Activated naive CD8-positive, alpha-beta T cell treated with anti-CD3 and anti-CD28 coated beads for 36 hours (primary cell): ENCODE data around the gene GPC6. TPM values are rescaled to one million over a fixed set of nuclear protein-coding genes. Genes with fewer than 3 reads are reported as not detected.

Source experiments
- DNase-seq: peaks from one replicate; pipeline ENCODE4 v3.0.0; 2021
- H3K27ac Mint-ChIP-seq: one replicate; pipeline ENCODE4 v1.8.0; 2022; ENCODE audit warnings: mild to moderate bottlenecking, moderate library complexity, mixed read lengths
- H3K27me3 Mint-ChIP-seq: one replicate; pipeline ENCODE4 v1.8.0; 2022; ENCODE audit warnings: mild to moderate bottlenecking, mixed read lengths
- H3K36me3 Mint-ChIP-seq: one replicate; pipeline ENCODE4 v1.8.0; 2021; ENCODE audit warnings: mild to moderate bottlenecking, mixed read lengths
- H3K4me1 Mint-ChIP-seq: one replicate; pipeline ENCODE4 v1.8.0; 2021; ENCODE audit warnings: mixed read lengths
- H3K4me3 Mint-ChIP-seq: one replicate; pipeline ENCODE4 v1.8.0; 2022; ENCODE audit warnings: mild to moderate bottlenecking, moderate library complexity, mixed read lengths
- H3K9me3 Mint-ChIP-seq: one replicate; pipeline ENCODE4 v1.8.0; 2022; ENCODE audit warnings: mixed read lengths
- total RNA-seq, 2 experiments: library from RNA; stranded (reverse); gene quantifications; one replicate each; pipeline ENCODE4 v1.2.3, GENCODE V29; 2021

Gene GPC6
- total RNA-seq, 2 experiments from 2014 or later: not detected

DNA sequence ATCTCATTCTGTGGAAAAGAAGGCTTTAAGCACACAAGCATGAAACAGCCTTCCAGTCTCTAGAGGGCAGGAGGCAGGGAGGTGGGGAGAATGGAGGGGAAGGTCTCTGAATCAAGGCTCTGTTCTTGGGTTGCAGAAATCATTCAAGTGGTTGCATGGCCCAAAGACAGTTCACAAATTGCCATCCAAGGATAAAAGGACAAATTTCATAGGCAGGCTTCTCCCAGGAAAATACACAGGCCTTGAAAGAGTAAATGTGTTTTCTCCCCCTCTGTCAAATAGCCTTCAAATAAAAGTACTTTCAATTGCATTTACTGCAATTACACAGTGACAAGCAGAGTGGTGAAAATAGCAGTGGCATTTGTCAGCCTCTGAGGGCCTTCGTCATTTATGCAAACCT, 802.0 kb downstream of the GPC6 start:
- Mint-ChIP-seq H3K9me3 (no peaks in the 10 kb centered on the region), H3K27ac (no peak overlapping the region), H3K36me3 (no peaks in the 10 kb centered on the region), H3K4me3 (no peak overlapping the region), H3K27me3 (peaks cover 4% of the 10 kb centered on the region), H3K4me1 (no peaks in the 10 kb centered on the region)
- no peak for DNase-seq

DNA sequence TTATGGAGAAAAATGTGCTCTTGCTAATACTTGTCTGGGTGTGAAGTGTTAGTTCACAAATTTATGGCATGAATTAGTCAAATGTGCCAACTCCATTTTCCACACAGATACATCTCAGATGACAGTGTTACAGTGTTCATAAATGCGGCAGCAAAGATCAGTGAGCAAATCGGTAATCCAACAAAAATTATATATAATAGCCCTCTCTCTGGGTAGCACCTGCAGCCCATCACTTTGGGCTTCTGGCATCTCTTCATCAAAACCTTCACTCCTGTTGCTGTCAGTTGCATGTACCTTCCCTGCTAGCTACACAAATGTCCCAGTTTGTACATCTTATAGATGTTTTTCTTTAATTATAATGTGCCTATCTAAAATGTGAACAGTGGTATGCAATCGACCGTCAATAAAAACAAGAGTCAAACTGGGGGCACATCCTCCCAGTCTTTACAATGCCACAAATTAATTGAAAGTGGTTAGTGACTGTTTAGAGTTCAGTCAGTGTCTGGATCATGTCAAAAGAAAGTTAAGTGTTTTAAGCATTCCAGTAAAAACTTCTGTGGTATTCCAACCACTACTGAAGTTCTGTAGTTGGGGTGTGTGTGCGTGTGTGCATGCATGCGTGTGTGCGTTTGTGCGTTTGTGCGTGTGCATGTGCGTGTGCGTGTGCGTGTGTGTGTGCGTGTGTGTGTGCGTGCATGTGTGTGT, 804.0 kb downstream of the GPC6 start:
- Mint-ChIP-seq H3K27ac (no peak overlapping the region), H3K36me3 (no peaks in the 10 kb centered on the region), H3K9me3 (no peaks in the 10 kb centered on the region), H3K4me1 (no peaks in the 10 kb centered on the region), H3K27me3 (peaks cover 3% of the 10 kb centered on the region), H3K4me3 (no peak overlapping the region)
- no peak for DNase-seq

DNA sequence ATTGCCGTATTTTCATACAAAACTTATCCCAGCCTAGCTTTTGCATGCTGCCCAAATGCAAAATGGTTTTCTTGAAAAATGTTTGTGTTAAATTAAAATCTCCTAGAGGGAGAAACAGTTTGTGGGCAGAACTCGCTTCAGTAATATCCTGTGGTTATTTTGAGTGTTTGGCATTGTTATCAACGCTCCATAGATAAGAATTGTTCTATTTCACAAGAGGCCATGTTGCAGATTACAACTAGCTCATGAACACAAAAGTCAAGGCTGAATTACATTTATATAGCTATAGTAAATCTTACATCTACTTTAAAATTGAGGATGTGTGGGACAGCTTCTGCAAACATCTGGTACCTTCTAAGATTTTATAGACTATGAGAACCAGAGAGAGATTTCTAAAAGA, 805.0 kb downstream of the GPC6 start:
- Mint-ChIP-seq H3K27me3 (peaks cover 6% of the 10 kb centered on the region), H3K4me1 (no peaks in the 10 kb centered on the region), H3K9me3 (no peaks in the 10 kb centered on the region), H3K36me3 (no peaks in the 10 kb centered on the region), H3K4me3 (no peak overlapping the region), H3K27ac (no peak overlapping the region)
- DNase-seq: no peak

DNA sequence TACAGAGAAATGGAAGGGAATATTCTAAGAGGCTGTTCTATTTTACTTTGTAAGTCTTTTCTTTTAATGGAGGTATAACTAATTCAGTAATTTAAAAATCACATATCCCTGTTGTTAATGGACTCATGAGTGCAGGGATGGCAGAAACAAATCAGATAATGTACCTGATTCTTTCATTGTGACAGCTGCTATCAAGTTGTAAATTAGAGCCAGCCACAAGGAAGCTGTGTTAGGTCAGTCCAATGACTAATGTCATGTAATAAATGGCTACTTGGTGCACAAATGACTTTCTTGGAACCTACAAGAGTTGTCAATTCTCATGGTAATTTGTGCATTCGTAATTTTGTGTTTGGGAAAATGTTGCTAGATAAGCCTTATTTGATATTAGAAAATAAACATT, 806.5 kb downstream of the GPC6 start:
- Mint-ChIP-seq H3K27ac (no peak overlapping the region), H3K36me3 (no peaks in the 10 kb centered on the region), H3K9me3 (no peaks in the 10 kb centered on the region), H3K27me3 (peaks cover 6% of the 10 kb centered on the region), H3K4me3 (no peak overlapping the region), H3K4me1 (no peaks in the 10 kb centered on the region)
- no peak for DNase-seq

DNA sequence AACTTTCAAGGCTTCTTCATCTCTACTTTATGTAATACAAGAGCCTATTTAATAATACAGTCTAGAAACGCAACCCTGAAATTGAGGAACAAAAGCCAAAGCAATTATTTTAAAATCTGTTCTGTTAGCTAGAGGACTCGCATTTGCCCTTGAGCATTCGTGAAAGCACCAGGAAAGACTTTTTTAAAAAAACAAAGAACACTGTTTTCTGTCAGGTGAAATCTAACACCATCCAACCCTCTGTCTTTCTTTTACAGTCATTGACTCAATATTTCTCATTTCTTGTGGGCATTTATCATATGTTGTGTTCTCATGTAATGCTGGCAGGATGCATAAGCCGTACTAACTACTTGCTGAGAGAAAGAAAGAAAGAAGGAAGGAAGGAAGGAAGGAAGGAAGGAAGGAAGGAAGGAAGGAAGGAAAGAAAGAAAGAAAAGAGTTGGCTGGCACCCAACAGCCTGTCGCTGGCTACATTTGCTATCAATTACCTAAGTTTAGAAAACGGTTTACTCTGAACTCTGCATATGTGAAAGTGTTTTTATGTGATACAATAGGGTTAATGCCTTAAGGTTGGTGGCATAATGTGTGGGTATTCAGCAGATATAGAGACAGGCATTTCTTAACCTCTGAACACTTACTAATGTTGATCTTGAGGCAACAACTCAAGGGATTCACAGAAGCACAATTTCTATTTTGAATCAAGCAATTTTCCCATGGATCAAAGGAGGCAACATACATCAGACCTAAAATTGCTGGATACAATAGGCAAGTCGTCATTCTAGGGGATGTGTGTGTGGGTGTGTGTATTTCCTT, 807.4 kb downstream of the GPC6 start:
- Mint-ChIP-seq H3K27ac (no peak overlapping the region), H3K36me3 (no peaks in the 10 kb centered on the region)

DNA sequence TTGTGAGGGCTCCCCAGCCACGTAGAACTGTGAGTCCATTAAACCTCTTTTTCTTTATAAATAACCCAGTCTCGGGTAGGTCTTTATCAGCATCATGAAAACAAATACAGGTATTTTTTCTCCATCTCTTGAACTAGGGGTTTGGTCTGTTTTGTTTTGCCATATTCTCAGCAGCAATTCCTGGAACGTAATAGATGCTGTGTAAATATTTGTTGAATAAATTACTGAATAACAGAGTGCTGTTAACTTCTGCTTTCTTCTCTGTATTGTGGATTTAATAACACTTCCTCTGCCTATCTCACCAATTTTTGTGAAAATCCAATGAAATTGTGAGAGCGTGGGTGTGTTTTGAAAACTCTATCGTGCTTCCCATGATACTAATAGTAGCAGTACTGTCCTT, 823.4 kb downstream of the GPC6 start:
- Mint-ChIP-seq H3K36me3 (no peaks in the 10 kb centered on the region), H3K9me3 (no peaks in the 10 kb centered on the region), H3K4me3 (no peak overlapping the region), H3K4me1 (no peaks in the 10 kb centered on the region), H3K27me3 (peaks cover 4% of the 10 kb centered on the region), H3K27ac (no peak overlapping the region)
- no peak for DNase-seq

More for the DNA sequence above, 807.4 kb downstream of the GPC6 start:
- peaks cover 10% of the 10 kb centered on the region for H3K27me3 Mint-ChIP-seq
- DNase-seq: no peak
- no peaks in the 10 kb centered on the region for H3K4me1 Mint-ChIP-seq
- no peak overlapping the region for H3K4me3 Mint-ChIP-seq
- H3K9me3 Mint-ChIP-seq: no peaks in the 10 kb centered on the region

DNA sequence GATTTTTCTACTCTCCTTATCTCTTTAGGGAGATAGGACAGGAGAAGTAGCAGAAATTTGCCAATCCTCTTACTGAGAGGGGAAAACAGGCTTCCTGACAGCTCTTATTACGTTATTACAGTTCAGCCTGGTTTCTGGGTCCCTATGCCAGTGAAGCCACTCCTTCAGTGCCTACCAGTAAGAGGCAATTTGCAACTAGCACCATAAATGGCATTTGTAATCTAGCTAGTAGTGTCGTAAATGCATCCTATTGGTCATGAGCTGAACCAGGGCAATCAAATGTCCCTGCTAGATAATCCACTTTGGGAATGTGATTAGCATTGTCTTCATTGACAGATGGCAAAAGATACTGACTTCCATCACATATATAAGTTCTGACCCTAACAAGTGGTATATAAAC, 824.1 kb downstream of the GPC6 start:
- H3K27me3 Mint-ChIP-seq: peaks cover 4% of the 10 kb centered on the region

DNA sequence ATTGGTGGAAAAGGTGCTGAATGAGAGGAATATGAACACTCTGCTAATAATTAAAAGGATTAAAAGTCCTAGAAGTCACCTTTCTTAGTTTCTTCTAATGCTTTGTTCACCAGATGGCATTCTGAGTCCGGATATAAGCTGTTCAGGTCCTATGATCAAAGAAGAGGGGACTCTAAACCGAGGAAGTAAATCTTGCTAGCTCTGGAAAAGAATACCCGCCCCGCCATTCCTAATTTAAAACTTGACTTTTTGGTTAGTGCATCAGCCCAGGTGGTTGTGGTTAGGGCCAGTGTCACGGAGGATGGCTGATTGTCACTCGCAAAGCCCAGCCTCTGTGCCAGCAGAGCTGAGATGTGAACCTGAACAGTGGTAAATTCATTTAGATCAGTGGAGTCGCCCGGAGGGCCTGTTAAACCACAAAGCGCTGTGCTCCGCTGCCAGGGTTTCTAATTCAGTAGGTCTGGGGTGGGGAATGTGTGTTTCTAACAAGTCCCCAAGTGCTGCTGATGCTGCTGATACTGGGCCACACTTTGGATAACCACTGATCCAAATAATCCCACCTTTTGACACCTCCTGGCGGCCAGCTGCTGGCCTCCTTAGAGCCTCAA, 827.5 kb downstream of the GPC6 start:
- no peak for DNase-seq
- Mint-ChIP-seq H3K27me3 (peaks cover 4% of the 10 kb centered on the region), H3K4me1 (no peaks in the 10 kb centered on the region), H3K27ac (no peak overlapping the region), H3K36me3 (no peaks in the 10 kb centered on the region), H3K9me3 (no peaks in the 10 kb centered on the region), H3K4me3 (no peak overlapping the region)

More for the DNA sequence above, 824.1 kb downstream of the GPC6 start:
- Mint-ChIP-seq H3K27ac (no peak overlapping the region), H3K9me3 (no peaks in the 10 kb centered on the region), H3K36me3 (no peaks in the 10 kb centered on the region), H3K4me1 (no peaks in the 10 kb centered on the region), H3K4me3 (no peak overlapping the region)
- DNase-seq: no peak

DNA sequence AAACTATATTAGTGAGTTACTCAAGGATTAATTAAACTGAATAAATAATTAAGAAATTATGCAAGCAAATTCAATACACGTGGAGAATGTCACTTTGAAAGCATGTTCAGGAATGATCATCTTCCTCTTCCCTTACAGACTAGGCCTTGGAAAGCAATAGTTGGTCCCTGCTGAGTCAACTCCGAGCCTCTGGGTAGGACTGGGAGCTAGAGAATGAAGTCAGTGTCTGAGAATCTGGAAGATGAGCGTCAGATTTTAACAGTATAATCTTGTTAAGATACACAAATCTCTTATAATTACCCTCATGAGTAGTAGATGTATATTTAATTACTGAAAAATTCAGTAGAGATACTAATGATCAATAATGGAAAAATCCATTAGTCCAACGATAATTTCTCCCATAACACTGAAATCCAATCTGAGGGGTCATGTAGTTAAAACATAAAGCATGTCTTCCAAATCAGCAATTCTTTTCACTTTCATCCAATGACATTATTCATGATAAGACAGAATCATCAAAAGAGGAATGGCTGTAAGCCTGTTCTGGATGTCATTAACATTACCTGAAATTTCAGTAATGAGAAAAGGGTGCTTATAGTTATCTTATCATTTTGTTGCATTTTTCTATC, 829.9 kb downstream of the GPC6 start:
- peaks cover 4% of the 10 kb centered on the region for H3K27me3 Mint-ChIP-seq
- H3K4me1 Mint-ChIP-seq: no peaks in the 10 kb centered on the region
- H3K27ac Mint-ChIP-seq: no peak overlapping the region
- no peaks in the 10 kb centered on the region for H3K36me3 Mint-ChIP-seq
- no peaks in the 10 kb centered on the region for H3K9me3 Mint-ChIP-seq
- no peak overlapping the region for H3K4me3 Mint-ChIP-seq
- no peak for DNase-seq

DNA sequence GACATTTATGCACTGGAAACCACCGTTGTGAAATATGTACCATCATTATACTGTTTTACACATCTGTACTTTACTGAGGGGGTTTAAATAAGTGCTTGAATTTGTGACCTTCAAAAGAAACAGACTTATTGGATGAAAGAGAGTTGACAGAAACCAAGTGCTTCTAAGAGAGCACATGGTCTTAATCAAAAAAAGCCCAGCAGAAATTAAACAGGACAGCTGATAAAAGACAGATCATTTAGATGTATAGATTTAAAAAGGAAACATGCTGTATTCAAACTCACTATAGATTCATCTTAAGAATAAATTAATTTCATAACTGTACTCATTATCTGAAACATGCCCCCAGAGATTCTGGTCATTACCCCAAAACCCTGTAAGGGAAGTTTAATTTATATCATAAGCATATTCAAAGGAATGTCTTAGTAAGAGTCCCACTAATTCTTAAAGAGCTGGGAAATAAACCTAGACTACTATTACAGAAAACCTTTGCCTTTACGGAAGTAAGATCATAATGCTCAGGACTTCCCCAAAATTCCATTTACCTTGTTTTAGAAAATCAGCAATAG, 831.1 kb downstream of the GPC6 start:
- Mint-ChIP-seq H3K27ac (no peak overlapping the region), H3K9me3 (no peaks in the 10 kb centered on the region), H3K36me3 (no peaks in the 10 kb centered on the region), H3K27me3 (no peaks in the 10 kb centered on the region), H3K4me1 (no peaks in the 10 kb centered on the region), H3K4me3 (no peak overlapping the region)
- DNase-seq: no peak

DNA sequence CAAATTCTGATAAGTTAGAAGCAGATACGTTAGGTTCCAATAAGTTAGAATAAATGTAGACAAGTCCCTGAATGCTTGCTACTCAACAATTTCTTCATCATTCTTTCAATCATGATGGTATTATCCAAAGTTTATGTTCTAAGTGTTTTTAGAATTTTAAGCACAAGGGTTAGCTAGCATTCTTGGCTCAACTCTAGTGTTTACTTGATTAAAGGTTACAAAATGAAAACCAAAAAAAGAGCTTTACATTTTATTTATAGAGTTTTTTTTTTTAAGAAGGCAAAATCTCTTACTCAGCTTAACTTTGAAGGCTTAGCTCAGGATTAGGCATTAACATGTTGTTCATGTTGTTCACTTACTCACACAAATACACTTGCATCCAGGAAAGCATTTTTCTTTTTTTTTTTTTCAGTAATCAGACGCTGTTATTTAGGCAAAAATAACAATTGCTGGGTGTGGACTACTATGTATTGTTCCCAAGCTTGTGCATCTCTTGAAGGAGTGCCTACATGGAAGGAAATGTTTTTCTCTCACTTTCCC, 832.3 kb downstream of the GPC6 start:
- Mint-ChIP-seq H3K27ac (no peak overlapping the region), H3K4me1 (no peaks in the 10 kb centered on the region), H3K4me3 (no peak overlapping the region), H3K9me3 (no peaks in the 10 kb centered on the region), H3K27me3 (no peaks in the 10 kb centered on the region), H3K36me3 (no peaks in the 10 kb centered on the region)
- no peak for DNase-seq

DNA sequence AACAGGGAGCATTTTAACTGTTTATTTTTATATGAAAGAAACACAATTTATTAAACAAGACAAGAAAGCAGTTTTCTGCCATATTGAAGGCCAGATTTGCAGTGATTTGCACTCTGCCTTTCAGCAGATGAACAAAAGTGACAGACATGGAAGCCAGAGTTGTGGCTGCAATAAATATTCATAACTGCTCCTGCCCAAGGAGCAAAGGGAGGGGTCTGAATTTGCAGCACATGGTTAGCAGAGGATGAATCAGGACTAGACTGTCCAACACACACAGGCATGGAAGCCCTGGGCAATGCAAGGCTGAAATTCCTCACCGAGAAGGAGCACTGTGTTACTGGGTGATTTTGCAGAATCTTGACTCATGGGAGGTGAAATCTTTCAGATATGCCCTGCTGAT, 834.7 kb downstream of the GPC6 start:
- Mint-ChIP-seq H3K9me3 (no peaks in the 10 kb centered on the region), H3K4me1 (no peaks in the 10 kb centered on the region), H3K36me3 (no peaks in the 10 kb centered on the region)

DNA sequence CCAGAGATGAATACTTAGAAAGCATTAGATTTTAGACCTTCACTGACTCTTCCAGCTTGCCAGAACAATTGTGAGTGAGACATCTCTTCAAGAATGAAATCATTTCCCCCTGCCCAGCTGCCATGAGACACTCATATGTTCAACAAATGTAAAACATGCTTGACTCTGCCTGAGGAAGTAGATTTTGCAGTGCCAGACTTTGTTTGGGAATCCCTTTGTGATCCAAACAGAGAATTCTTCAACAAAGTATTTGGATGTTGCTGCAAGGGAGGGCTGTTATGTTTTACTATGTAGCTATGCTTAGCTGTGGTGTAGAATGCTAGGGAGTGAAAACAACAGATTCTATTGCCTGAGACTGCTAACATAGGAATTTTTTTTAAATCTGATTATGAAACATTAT, 836.5 kb downstream of the GPC6 start:
- H3K4me3 Mint-ChIP-seq: no peak overlapping the region
- DNase-seq: no peak
- H3K9me3 Mint-ChIP-seq: no peaks in the 10 kb centered on the region
- H3K27ac Mint-ChIP-seq: no peak overlapping the region
- H3K27me3 Mint-ChIP-seq: peaks cover 3% of the 10 kb centered on the region
- H3K4me1 Mint-ChIP-seq: no peaks in the 10 kb centered on the region
- no peaks in the 10 kb centered on the region for H3K36me3 Mint-ChIP-seq

More for the DNA sequence above, 834.7 kb downstream of the GPC6 start:
- H3K27ac Mint-ChIP-seq: no peak overlapping the region
- no peaks in the 10 kb centered on the region for H3K27me3 Mint-ChIP-seq
- no peak for DNase-seq
- no peak overlapping the region for H3K4me3 Mint-ChIP-seq

DNA sequence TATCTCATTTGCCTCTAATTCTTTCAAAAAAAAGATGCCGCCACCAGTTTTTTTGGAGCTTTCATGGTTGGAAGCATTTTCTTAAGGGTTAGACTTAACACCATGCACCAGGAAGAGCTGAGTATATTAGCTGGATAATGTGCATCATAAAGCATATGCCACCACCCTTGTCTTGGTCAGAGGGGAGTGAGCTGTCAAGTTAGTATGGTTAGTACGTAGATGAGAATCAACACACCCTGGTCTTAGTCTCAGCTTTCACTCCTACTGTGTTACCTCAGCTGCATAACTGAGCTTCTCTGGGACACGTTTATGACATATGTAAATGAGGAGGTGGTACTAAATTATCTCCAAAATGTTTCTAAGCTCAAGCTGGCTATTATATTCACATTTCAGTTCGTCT, 837.2 kb downstream of the GPC6 start:
- no peak overlapping the region for H3K4me3 Mint-ChIP-seq
- no peak overlapping the region for H3K27ac Mint-ChIP-seq
- DNase-seq: no peak
- no peaks in the 10 kb centered on the region for H3K4me1 Mint-ChIP-seq
- peaks cover 6% of the 10 kb centered on the region for H3K27me3 Mint-ChIP-seq
- H3K9me3 Mint-ChIP-seq: no peaks in the 10 kb centered on the region
- no peaks in the 10 kb centered on the region for H3K36me3 Mint-ChIP-seq

DNA sequence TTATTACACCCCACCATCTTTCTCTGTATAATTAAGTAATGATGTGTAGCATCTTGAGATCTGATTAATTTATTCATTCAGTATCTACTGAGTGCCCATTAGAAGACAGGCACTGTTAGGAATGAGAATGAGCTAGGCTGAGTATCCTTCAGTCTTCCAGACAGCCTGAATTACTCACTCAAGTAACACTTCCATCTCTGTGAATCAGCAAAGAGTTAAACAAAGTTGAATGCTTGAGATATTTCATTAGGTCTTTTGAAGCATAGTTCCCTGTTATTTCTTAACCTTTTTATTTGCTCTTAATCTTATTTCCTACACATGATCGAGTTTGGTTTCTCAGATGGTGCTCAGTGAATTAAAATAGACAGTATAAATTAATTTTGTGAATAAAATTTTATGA, 839.1 kb downstream of the GPC6 start:
- Mint-ChIP-seq H3K36me3 (no peaks in the 10 kb centered on the region), H3K27me3 (peaks cover 6% of the 10 kb centered on the region), H3K4me3 (no peak overlapping the region), H3K9me3 (peaks cover 1% of the 10 kb centered on the region), H3K27ac (no peak overlapping the region), H3K4me1 (no peaks in the 10 kb centered on the region)
- DNase-seq: no peak
